GM12878 (cell line): Measurements from ENCODE around the gene ICE2. TPM values are rescaled to one million over a fixed set of nuclear protein-coding genes. Genes with fewer than 3 reads are reported as not detected.

Source experiments
- ATAC-seq: fragments of 200-7000 bp; cut with Tn5 transposase; 3 replicates; pipeline ENCODE4 v1.9.1; 2020; ENCODE audit warnings: mild to moderate bottlenecking, moderate library complexity
- BruUV-seq: library from RNA; stranded (reverse); fragments of 400-500 nt; replicated peaks from 2 replicates; lab custom pipeline; 2021; lab: Mats Ljungman, UMichigan
- CTCF ChIA-PET: fragments of 300-600 bp; sonication (Branson Sonifier 250); formaldehyde crosslinking; extraction: SDS; loops from one replicate; lab custom pipeline; 2021; ENCODE audit warnings: inconsistent platforms; lab: Yijun Ruan, JAX
- POLR2A ChIA-PET: fragments of 350-600 bp; formaldehyde crosslinking; extraction: SDS; loops from one replicate; lab custom pipeline; 2021; ENCODE audit warnings: inconsistent platforms; lab: Charles Lee
- RAD21 ChIA-PET: fragments of 300-600 bp; sonication (Branson Sonifier 250); formaldehyde crosslinking; loops from one replicate; lab custom pipeline; 2023; ENCODE audit warnings: antibody characterized with exemption; ENCODE audit not compliant: unreplicated experiment; lab: Charles Lee
- SMC1A ChIA-PET: fragments of 300-600 bp; sonication (Branson Sonifier 250); formaldehyde crosslinking; loops from one replicate; lab custom pipeline; 2023; ENCODE audit not compliant: unreplicated experiment, uncharacterized antibody; lab: Charles Lee
- DNase-seq: peaks from one replicate; pipeline ENCODE4 v3.0.0-alpha.2; 2011; ENCODE audit warnings: low read depth, low spot score
- FAIRE-seq: peaks from 3 replicates; lab custom pipeline; 2011; peaks lifted over from hg19 to GRCh38; lab: Jason Lieb, UNC
- H2AFZ ChIP-seq: 2 replicates; pipeline ENCODE4 v1.6.0; 2011; ENCODE audit warnings: low read depth, low read length, control low read depth; ENCODE audit not compliant: control insufficient read depth
- H3K27ac ChIP-seq: 2 replicates; pipeline ENCODE4 v1.5.1; 2011; ENCODE audit warnings: control low read depth; ENCODE audit not compliant: control insufficient read depth, insufficient read depth
- H3K27me3 ChIP-seq, 2 experiments: replicated peaks in 1 of 2; 2 replicates each; pipeline versions ENCODE4 v1.6.0 to v1.6.1; 2011; ENCODE audit warnings: low read length in 1 of 2; ENCODE audit not compliant: control insufficient read depth in 2 of 2, insufficient read depth in 2 of 2
- H3K36me3 ChIP-seq, 2 experiments: 2 replicates each; pipeline ENCODE4 v1.5.1; 2011; ENCODE audit warnings: low read length in 1 of 2; ENCODE audit not compliant: control insufficient read depth in 2 of 2, insufficient read depth in 2 of 2
- H3K4me1 ChIP-seq: 2 replicates; pipeline ENCODE4 v1.6.1; 2011; ENCODE audit warnings: mild to moderate bottlenecking, low read length, moderate library complexity, mixed read lengths; ENCODE audit not compliant: control insufficient read depth, insufficient read depth
- H3K4me2 ChIP-seq: 2 replicates; pipeline ENCODE4 v1.6.0; 2011; ENCODE audit warnings: control low read depth; ENCODE audit not compliant: control insufficient read depth, insufficient read depth
- H3K4me3 ChIP-seq: fragments of 200-600 bp; sonication (generic); 2 replicates; pipeline ENCODE4 v1.5.1; 2016
- H3K79me2 ChIP-seq: 2 replicates; pipeline ENCODE4 v1.6.0; 2011; ENCODE audit warnings: low read length; ENCODE audit not compliant: control insufficient read depth, insufficient read depth
- H3K9ac ChIP-seq: 2 replicates; pipeline ENCODE4 v1.8.0; 2011; ENCODE audit warnings: low read length, control low read depth, mixed read lengths; ENCODE audit not compliant: control insufficient read depth, insufficient read depth
- H3K9me3 ChIP-seq: replicated peaks from 3 replicates; pipeline ENCODE4 v1.5.1; 2011; ENCODE audit warnings: mild to moderate bottlenecking, low read length; ENCODE audit not compliant: control insufficient read depth, insufficient read depth
- H4K20me1 ChIP-seq: 2 replicates; pipeline ENCODE4 v1.6.0; 2011; ENCODE audit not compliant: control insufficient read depth, insufficient read depth
- BCL11A ChIP-seq: IDR thresholded peaks from 2 replicates; pipeline ENCODE4 v1.6.1; 2011; ENCODE audit warnings: low read depth, low read length
- MTA3 ChIP-seq: IDR thresholded peaks from 2 replicates; pipeline ENCODE4 v1.6.1; 2012; ENCODE audit warnings: low read length, inconsistent platforms, borderline replicate concordance
- NKRF ChIP-seq: fragments of 450-650 bp; conservative IDR thresholded peaks from 2 replicates; pipeline ENCODE4 v1.6.1; 2017; ENCODE audit warnings: mild to moderate bottlenecking, moderate library complexity
- REST ChIP-seq: IDR thresholded peaks from 2 replicates; pipeline ENCODE4 v1.6.1; 2012; ENCODE audit warnings: mild to moderate bottlenecking, low read depth, low read length
- SMC3 ChIP-seq: IDR thresholded peaks from 2 replicates; pipeline ENCODE4 v1.6.1; 2011; ENCODE audit warnings: low read length, improper control_type of control experiment, borderline replicate concordance
- ZBTB4 ChIP-seq: fragments of 450-650 bp; formaldehyde crosslinking; IDR thresholded peaks from 2 replicates; pipeline ENCODE4 v1.4.0; 2022; ENCODE audit warnings: mild to moderate bottlenecking, moderate library complexity
- whole genome bisulfite sequencing: methylation state at CpG from one replicate; pipeline ENCODE4 v1.1.6; 2016; ENCODE audit warnings: low lambda C conversion rate; ENCODE audit not compliant: insufficient replicate concordance, insufficient coverage; ENCODE audit errors: missing lambda C conversion rate; 5-methylcytosine and 5-hydroxymethylcytosine counted together
- in situ Hi-C: fragments of 300-500 bp; cut with MboI; formaldehyde crosslinking; loops from 9 replicates; pipeline ENCODE4 v1.14.3; 2018; ENCODE audit warnings: mixed read lengths
- intact Hi-C: fragments of 100-400 bp; cut with micrococcal nuclease; formaldehyde crosslinking; loops from one replicate; pipeline ENCODE4 v1.14.2; 2022; ENCODE audit not compliant: unreplicated experiment
- polyA plus RNA-seq, 11 experiments: library from polyadenylated mRNA; depleted of rRNA in 4 of 11; unstranded in 6 of 11; stranded (reverse) in 5 of 11; fragments of >200 nt; fragmentation: Nextera tagmentation in 4 of 11; fragmentation: Illumina TruSeq in 1 of 11; extraction: Ambion mirVana in 4 of 11; extraction: Trizol in 1 of 11; gene quantifications; 1 replicate in 1 of 11; 2 replicates in 10 of 11; pipeline versions ENCODE4 v1.2.1 to v1.2.3, GENCODE V29; 2011 to 2016; ENCODE audit warnings: inconsistent platforms in 2 of 11, missing spikeins in 2 of 11, low read depth in 1 of 11
- total RNA-seq, 4 experiments: library from RNA; depleted of rRNA in 3 of 4; stranded (reverse); fragments of >200 nt in 3 of 4; fragmentation: Illumina TruSeq in 1 of 4; extraction: Trizol in 1 of 4; gene quantifications; 2 replicates each; pipeline versions ENCODE4 v1.2.1 to v1.2.3, GENCODE V29; 2013 to 2021
- TF ChIP-seq, protein P1 (sequence below): fragments of 450-650 bp; IDR thresholded peaks from 2 replicates; pipeline ENCODE4 v1.6.1; 2016; ENCODE audit warnings: mild to moderate bottlenecking, moderate library complexity, borderline replicate concordance
- TF ChIP-seq, protein P2 (sequence below): IDR thresholded peaks from 2 replicates; pipeline ENCODE4 v1.6.1; 2011; ENCODE audit warnings: mild to moderate bottlenecking, low read depth, low read length, moderate library complexity; ENCODE audit not compliant: insufficient replicate concordance

Gene ICE2
- total and polyA plus RNA-seq, 10 of the 15 experiments (the other 5 are each of a cell fraction or from before 2014, with no cell fraction given) = 14.2 to 62.0 (median 44.9) TPM

GRCh38 chr15:60441331-60441730 is 37.6 kb downstream of the ICE2 start:
- no peak for DNase-seq
- ChIA-PET CTCF (no interaction called here), POLR2A (no interaction called here), RAD21 (interaction anchor here (6.9 kb wide), 1 partner anchor 81 kb away, joined by 44 read pairs; no protein-coding TSS in a partner anchor), SMC1A (interaction anchor here (1.2 to 1.6 kb wide), 5 partner anchors 8 to 82 kb away, joined by 3 to 8 read pairs (median 4); no protein-coding TSS in a partner anchor)
- Histone ChIP-seq H2AFZ (no peak overlapping the region), H3K4me2 (no peak overlapping the region), H3K27ac (no peak overlapping the region), H3K4me1 (no peaks in the 10 kb centered on the region), H4K20me1 (no peaks in the 10 kb centered on the region), H3K27me3 (no peaks in the 10 kb centered on the region), H3K9me3 (no peaks in the 10 kb centered on the region), H3K4me3 (no peak overlapping the region), H3K9ac (no peak overlapping the region), H3K79me2 (no peaks in the 10 kb centered on the region), H3K36me3 (peaks cover 0 to 6% of the 10 kb centered on the region in 2 experiments; a peak in 1 of 4 replicates)
- 100% methylated on average over 1 of the region's 1 CpG for WGBS
- BruUV-seq = no TSS peak
- in situ Hi-C loops = no loop called here
- FAIRE-seq = no peak
- ATAC-seq = no peak
- intact Hi-C loops = loop anchor here (5.0 kb wide), 1 partner anchor 79 kb away; no protein-coding TSS in a partner anchor
- TF ChIP-seq ZBTB4 (no peak), MTA3 (no peak), BCL11A (no peak), NKRF (no peak), REST (no peak), SMC3 (no peak)
- TF ChIP-seq, protein P1, sequence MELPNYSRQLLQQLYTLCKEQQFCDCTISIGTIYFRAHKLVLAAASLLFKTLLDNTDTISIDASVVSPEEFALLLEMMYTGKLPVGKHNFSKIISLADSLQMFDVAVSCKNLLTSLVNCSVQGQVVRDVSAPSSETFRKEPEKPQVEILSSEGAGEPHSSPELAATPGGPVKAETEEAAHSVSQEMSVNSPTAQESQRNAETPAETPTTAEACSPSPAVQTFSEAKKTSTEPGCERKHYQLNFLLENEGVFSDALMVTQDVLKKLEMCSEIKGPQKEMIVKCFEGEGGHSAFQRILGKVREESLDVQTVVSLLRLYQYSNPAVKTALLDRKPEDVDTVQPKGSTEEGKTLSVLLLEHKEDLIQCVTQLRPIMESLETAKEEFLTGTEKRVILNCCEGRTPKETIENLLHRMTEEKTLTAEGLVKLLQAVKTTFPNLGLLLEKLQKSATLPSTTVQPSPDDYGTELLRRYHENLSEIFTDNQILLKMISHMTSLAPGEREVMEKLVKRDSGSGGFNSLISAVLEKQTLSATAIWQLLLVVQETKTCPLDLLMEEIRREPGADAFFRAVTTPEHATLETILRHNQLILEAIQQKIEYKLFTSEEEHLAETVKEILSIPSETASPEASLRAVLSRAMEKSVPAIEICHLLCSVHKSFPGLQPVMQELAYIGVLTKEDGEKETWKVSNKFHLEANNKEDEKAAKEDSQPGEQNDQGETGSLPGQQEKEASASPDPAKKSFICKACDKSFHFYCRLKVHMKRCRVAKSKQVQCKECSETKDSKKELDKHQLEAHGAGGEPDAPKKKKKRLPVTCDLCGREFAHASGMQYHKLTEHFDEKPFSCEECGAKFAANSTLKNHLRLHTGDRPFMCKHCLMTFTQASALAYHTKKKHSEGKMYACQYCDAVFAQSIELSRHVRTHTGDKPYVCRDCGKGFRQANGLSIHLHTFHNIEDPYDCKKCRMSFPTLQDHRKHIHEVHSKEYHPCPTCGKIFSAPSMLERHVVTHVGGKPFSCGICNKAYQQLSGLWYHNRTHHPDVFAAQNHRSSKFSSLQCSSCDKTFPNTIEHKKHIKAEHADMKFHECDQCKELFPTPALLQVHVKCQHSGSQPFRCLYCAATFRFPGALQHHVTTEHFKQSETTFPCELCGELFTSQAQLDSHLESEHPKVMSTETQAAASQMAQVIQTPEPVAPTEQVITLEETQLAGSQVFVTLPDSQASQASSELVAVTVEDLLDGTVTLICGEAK = no peak
- TF ChIP-seq, protein P2, sequence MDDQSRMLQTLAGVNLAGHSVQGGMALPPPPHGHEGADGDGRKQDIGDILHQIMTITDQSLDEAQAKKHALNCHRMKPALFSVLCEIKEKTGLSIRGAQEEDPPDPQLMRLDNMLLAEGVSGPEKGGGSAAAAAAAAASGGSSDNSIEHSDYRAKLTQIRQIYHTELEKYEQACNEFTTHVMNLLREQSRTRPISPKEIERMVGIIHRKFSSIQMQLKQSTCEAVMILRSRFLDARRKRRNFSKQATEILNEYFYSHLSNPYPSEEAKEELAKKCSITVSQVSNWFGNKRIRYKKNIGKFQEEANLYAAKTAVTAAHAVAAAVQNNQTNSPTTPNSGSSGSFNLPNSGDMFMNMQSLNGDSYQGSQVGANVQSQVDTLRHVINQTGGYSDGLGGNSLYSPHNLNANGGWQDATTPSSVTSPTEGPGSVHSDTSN = no peak
